Ovary (tissue), 9 donors: Measurements from ENCODE around the gene ATP6AP1. TPM values are rescaled to one million over a fixed set of nuclear protein-coding genes. Genes with fewer than 3 reads are reported as not detected.
"Not testable (repeated sequence)": the region's sequence is repeated elsewhere in the genome, so short reads cannot be mapped to it uniquely, and the experiment has no call there.

ENCODE experiments used
- DNase-seq, 5 donors: peaks; one replicate each; pipeline ENCODE4 v3.0.0-alpha.2; 2019 to 2020
- H3K27ac ChIP-seq, 2 donors: fragments of 200-600 bp; one replicate each; pipeline versions ENCODE4 v1.5.1 to v1.8.0; 2019 to 2022
- H3K27me3 ChIP-seq: fragments of 200-600 bp; one replicate; pipeline ENCODE4 v1.8.0; 2022
- H3K36me3 ChIP-seq: fragments of 200-600 bp; sonication (generic); one replicate; pipeline ENCODE4 v1.5.1; 2019
- H3K4me1 ChIP-seq: one replicate; pipeline ENCODE4 v1.8.1; 2013; ENCODE audit warnings: mild to moderate bottlenecking, moderate library complexity; ENCODE audit not compliant: insufficient read depth
- H3K4me3 ChIP-seq: fragments of 200-600 bp; sonication (generic); one replicate; pipeline ENCODE4 v1.5.1; 2017
- H3K9me3 ChIP-seq, 2 donors: fragments of 200-600 bp in 1 of 2; sonication (generic) in 1 of 2; one replicate each; pipeline versions ENCODE4 v1.5.1 to v1.8.1; 2013 to 2019; ENCODE audit warnings: mild to moderate bottlenecking in 1 of 2, moderate library complexity in 1 of 2
- EP300 ChIP-seq: sonication (generic); formaldehyde crosslinking; IDR thresholded peaks from one replicate; pipeline ENCODE4 v1.6.1; 2017; ENCODE audit warnings: antibody characterized with exemption
- POLR2A ChIP-seq: fragments of 450-650 bp; IDR thresholded peaks from one replicate; pipeline ENCODE4 v1.6.1; 2017; ENCODE audit warnings: antibody characterized with exemption, mild to moderate bottlenecking, moderate library complexity
- WGBS, 3 donors: extraction: QIAGEN DNeasy Blood & Tissue Kit in 1 of 3; methylation state at CpG; one replicate each; pipeline versions ENCODE4 v1.1.5 to v1.1.7; 2013 to 2017; 5-methylcytosine and 5-hydroxymethylcytosine counted together
- intact Hi-C, 4 donors: fragments of 100-400 bp; cut with DNase I; formaldehyde crosslinking; loops; one replicate each; pipeline versions ENCODE4 v1.11.0 to v1.15.1; 2022 to 2023
- polyA plus RNA-seq, 2 donors: library from polyadenylated mRNA; stranded (reverse); fragments of 200-250 nt in 1 of 2; fragments of 350-450 nt in 1 of 2; fragmentation: Illumina TruSeq in 1 of 2; extraction: RNeasy Lipid Tissue Mini Kit (QIAGEN cat#74804) in 1 of 2; gene quantifications; one replicate each; pipeline ENCODE4 v1.2.3, GENCODE V29; 2013 to 2014
- total RNA-seq, 7 donors: library from RNA; depleted of rRNA in 2 of 7; stranded (reverse); fragments of >200 nt in 2 of 7; fragmentation: NEBNext Ultra II Directional in 3 of 7; extraction: Animal tissue kit (Norgen Biotek cat#: 25700) in 3 of 7; gene quantifications; one replicate each; pipeline versions ENCODE4 v1.1.0 to v1.2.4, GENCODE V29; 2016 to 2023
- TF ChIP-seq, protein P1 (sequence below), 3 donors: fragments of 450-650 bp in 2 of 3; fragments of 200-600 bp in 1 of 3; IDR thresholded peaks; one replicate each; pipeline versions ENCODE4 v1.5.1 to v1.8.0; 2016 to 2022; ENCODE audit warnings: antibody characterized with exemption in 3 of 3, mild to moderate bottlenecking in 1 of 3
- donor health status: DM: no; HTN: no; CAD: no; lungs with moderate emphysema.
- donor health status: DM: no; HTN: no; CAD: no.
- donor health status: Bipolar disorder and iron deficiency.
- donor health status: DM: yes; HTN: yes; CAD: no.
- donor health status: DM: no; HTN: no; CAD: no.
- donor health status: DM: yes; HTN: yes; CAD: no.

The ATP6AP1 gene
- total and polyA plus RNA-seq, 9 donors, result 29.6 to 77.8 (median 58.6) TPM

DNA sequence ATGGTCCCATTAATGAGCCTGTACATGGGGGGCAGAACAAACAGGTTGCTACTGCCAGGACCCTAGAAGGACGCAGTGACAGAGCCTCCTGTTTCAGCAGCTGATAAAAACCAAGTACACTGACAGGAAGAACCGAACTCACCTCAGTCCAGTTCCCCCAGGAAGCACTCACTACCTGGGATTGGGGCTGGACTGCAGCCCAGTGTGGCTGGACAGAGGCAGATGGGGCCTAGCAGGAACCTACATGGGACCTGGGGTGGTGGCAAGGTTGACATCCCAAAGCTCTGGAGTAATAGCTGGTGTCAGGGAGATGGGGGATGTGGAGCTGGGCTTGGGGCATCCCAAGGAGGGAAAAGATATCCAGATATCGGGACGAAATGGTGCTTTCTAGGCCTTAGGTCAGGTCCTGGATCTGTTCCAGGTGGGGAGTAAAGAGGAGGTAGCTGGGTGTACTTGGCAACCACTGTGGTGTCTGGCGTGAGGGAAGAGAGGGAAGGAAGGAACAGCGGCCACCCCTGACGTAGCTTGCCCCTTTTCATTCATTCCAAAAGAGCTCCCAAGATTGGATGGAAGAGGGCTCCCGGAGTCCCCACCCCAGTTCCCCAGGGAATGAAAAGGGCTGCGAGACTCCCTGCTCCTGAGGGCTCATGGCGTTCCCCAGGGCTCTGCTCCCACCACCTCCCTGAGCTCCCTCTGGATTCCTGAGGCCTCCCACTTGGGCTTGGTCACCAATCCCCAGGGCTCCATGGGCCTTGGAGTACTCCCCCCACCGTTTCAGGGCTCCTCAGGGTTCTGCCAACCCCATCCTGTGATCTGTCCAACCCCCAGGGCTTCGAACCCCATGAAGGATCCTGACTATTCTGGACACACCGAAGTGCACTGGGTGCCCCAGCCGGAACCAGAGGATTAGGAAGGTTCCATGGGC is 44.9 kb upstream of the ATP6AP1 start:
- H3K27me3 ChIP-seq, result no peaks in the 10 kb centered on the region
- no peaks in the 10 kb centered on the region for H3K9me3 ChIP-seq
- intact Hi-C loops, result no loop called here
- peak in 3 of 5 donors; percentile 46 to 63 (median 50) for DNase-seq
- no peaks in the 10 kb centered on the region for H3K4me1 ChIP-seq
- no peak for TF ChIP-seq POLR2A
- TF ChIP-seq EP300, result no peak
- no peak overlapping the region for H3K4me3 ChIP-seq
- WGBS, 3 donors, result 49 to 59% (median 50%) methylated on average over 11 to 14 of the region's 14 CpGs
- H3K27ac ChIP-seq, result peak overlapping the region in 1 of 2 donors; percentile 16
- H3K36me3 ChIP-seq, result no peaks in the 10 kb centered on the region

DNA sequence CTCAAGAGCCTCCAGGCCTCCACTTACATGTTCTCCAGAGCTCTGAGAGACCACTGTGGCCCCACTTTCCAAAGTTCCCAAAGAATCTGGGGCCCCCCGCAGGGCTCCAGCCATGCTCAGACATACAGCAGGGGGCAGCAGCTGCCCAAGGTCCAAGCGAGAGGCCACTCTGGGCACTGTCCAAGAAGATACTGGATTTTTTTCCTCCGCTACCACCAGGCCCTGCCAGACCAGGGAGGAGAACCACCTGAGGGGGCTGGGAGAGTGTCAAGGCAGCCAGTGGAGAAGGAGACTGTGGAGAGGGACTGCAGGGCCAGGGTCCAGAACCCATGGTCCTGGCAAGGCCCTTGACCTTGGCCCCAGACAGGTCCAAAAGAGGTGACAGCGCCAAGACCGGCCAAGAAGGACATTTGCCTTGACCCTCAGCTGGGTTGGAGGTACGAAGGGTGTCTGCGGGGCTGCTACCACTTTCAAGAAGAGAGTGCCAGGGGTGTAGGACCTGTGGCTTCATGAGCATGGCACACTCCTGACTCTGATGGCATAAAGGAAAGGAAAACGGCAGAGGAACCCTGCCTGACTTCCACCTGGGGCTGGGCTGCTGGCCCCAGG is 44.1 kb upstream of the ATP6AP1 start:
- intact Hi-C loops, result no loop called here
- peak; percentile 44 to 68 (median 61) for DNase-seq
- H3K4me3 ChIP-seq, result no peak overlapping the region
- H3K27ac ChIP-seq, result peak overlapping the region in 1 of 2 donors; percentile 16
- WGBS, 3 donors, result 35 to 47% (median 44%) methylated on average over 8 of the region's 8 CpGs
- no peak for TF ChIP-seq EP300
- TF ChIP-seq POLR2A, result no peak
- TF ChIP-seq, protein P1, sequence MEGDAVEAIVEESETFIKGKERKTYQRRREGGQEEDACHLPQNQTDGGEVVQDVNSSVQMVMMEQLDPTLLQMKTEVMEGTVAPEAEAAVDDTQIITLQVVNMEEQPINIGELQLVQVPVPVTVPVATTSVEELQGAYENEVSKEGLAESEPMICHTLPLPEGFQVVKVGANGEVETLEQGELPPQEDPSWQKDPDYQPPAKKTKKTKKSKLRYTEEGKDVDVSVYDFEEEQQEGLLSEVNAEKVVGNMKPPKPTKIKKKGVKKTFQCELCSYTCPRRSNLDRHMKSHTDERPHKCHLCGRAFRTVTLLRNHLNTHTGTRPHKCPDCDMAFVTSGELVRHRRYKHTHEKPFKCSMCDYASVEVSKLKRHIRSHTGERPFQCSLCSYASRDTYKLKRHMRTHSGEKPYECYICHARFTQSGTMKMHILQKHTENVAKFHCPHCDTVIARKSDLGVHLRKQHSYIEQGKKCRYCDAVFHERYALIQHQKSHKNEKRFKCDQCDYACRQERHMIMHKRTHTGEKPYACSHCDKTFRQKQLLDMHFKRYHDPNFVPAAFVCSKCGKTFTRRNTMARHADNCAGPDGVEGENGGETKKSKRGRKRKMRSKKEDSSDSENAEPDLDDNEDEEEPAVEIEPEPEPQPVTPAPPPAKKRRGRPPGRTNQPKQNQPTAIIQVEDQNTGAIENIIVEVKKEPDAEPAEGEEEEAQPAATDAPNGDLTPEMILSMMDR (IDR thresholded peaks at IDR 0.05), result peak in 2 of 3 donors; percentile 16 to 40
- no peaks in the 10 kb centered on the region for H3K4me1 ChIP-seq
- no peaks in the 10 kb centered on the region for H3K36me3 ChIP-seq
- H3K27me3 ChIP-seq, result no peaks in the 10 kb centered on the region
- H3K9me3 ChIP-seq, result no peaks in the 10 kb centered on the region

DNA sequence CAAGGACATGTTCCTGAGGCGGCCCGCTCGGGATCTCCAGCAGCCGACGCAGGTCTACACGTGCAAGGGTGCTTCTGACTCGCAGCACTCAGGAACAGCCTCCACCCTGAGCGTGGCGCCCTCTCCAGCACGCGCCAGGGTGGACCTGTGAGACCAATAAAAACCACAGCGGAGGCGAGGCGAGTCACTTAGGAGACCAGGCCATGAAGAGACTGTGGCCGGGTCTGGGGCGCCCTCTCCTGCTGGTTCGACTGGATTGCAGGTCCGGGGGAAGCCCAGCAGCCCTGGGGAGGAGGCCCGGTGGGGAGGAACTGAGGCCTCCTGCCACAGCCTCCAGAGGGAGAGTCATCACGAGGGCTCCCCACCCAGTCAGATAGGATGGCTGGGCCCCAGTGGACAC is 40.4 kb upstream of the ATP6AP1 start:
- intact Hi-C loops, H3K9me3 ChIP-seq, H3K4me3 ChIP-seq, H3K36me3 ChIP-seq, DNase-seq, H3K27me3 ChIP-seq, H3K4me1 ChIP-seq, H3K27ac ChIP-seq: not testable (repeated sequence)
- WGBS, 3 donors, result no CpG with 5 or more reads among the region's 20 CpGs

DNA sequence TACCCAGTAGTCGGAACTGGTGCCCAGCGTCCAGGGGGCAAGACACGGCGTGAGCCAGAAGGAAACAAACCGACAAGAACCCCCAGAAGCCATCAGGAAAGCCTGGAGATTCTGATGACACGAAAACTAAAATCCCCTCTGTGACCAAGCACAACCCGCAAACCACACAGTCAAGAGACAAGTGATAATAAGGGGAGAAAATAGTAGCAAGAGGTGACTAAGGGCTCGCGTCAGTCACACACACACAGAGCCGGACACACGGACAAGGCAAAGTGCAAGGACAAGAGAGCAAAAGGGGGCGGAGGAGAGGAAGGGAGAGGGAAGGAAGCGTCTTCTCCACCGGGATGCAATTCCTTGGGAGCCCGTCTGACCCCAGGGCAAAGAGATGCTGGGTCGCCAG is 39.8 kb upstream of the ATP6AP1 start:
- H3K4me1 ChIP-seq, DNase-seq, H3K36me3 ChIP-seq, intact Hi-C loops, H3K4me3 ChIP-seq, H3K27ac ChIP-seq, H3K27me3 ChIP-seq, H3K9me3 ChIP-seq: not testable (repeated sequence)
- no CpG with 5 or more reads among the region's 16 CpGs for WGBS, 3 donors

DNA sequence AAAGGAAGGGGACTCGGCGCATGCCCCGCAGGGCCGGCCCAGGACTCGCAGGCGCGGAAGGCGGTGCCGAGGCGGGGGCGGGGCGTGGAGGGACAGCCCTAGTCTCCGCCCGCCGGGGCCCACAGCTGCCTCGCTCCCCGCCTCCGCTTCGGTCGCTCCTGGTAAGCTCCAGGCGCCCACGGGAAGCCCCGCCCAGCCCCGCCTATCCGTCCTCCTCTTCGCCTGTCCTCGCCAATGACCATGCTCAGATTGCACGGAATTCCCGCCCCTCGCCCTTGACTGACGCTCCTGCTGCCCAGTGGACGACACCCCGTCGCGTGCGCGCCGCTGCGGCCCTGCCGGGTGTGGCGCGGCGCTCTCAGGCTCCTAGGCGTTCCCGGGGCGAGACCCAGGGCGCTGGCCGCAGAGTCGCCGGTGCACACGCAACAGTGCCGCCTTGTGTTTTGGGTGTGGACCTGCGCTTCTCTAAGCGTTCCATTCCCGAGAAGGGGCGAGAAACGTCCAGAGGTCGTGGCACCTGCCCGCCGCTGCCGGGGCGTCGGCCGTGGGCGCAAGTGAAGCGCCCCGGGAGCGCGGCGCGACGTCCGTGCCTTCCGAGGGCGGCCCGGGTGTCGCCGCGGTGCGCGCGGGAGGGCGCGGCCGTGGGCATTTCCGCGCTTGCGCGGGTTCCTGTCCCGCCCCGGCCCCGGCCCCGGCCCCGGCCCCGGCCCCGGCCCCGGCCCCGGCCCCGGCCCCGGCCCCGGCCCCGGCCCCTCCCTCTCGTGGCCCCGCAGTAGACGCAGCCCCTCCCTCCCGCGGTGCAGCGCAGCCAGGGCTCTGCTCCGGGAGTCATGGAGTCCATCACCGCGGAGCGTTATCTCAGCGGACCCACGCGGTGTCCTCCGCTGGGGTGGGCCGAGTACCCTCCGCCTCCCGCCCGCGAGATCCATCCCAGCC is 38.4 kb upstream of the ATP6AP1 start:
- H3K4me1 ChIP-seq, H3K27me3 ChIP-seq, H3K9me3 ChIP-seq, intact Hi-C loops, H3K27ac ChIP-seq, H3K36me3 ChIP-seq: not testable (repeated sequence)
- DNase-seq, result peak in 1 of 5 donors; percentile 33
- 32 to 72% methylated on average over 15 to 30 of the region's 121 CpGs; no CpG with 5 or more reads in 1 of the 3 donors for WGBS, 3 donors
- peak overlapping the region; percentile 24 for H3K4me3 ChIP-seq

DNA sequence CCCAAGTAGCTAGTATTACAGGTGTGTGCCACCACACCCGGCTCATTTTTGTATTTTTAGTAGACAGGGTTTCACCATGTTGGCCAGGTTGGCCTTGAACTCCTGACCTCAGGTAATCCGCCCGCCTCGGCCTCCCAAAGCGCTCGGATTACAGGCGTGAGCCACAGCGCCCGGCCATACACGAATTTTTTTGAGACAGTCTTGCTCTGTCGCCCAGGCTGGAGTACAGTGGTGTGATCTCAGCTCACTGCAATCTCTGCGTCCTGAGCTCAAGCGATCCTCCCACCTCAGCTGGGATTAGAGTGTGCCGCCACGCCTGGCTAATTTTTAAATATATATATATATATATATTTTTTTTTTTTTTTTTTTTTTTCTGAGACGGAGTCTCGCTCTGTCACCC is 32.1 kb upstream of the ATP6AP1 start:
- H3K27ac ChIP-seq, H3K36me3 ChIP-seq, intact Hi-C loops, H3K9me3 ChIP-seq, H3K4me3 ChIP-seq, H3K4me1 ChIP-seq, H3K27me3 ChIP-seq: not testable (repeated sequence)
- peak in 1 of 5 donors; percentile 25 for DNase-seq
- 80 to 84% (median 83%) methylated on average over 17 of the region's 17 CpGs for WGBS, 3 donors
